Measurements from ENCODE around the gene MEOX2.

Gene MEOX2

GRCh38 chr7:15643000-15643705 lies 43.3 kb downstream of the MEOX2 start:
- Histone ChIP-seq H3K79me1 (replicated peaks; ENCODE audit: low read length, poor library complexity, severe bottlenecking) (no peaks in the 10 kb centered on the region), H2BK120ac (ENCODE audit: low read depth, low read length) (no peak overlapping the region), H3K9me3 (ENCODE audit: control insufficient read depth, low read length) (no peaks in the 10 kb centered on the region), H3K4ac (ENCODE audit: low read depth in 1 of 2, low read length in 2 of 2) (no peak overlapping the region), H3K23ac (ENCODE audit: low read length in 2 of 2) (no peak overlapping the region), H3K27ac (ENCODE audit: low read length, poor library complexity, severe bottlenecking) (no peak overlapping the region), H3K18ac (ENCODE audit: low read depth in 1 of 2, low read length in 2 of 2) (no peak overlapping the region), H3K4me1 (ENCODE audit: control insufficient read depth, insufficient read depth, low read depth, low read length) (peaks cover 10% of the 10 kb centered on the region), H3K4me3 (ENCODE audit: insufficient read depth in 1 of 2, low read depth in 1 of 2, low read length in 2 of 2) (no peak overlapping the region), H3K9ac (ENCODE audit: low read length) (no peak overlapping the region), H3K14ac (ENCODE audit: low read length in 2 of 2) (no peak overlapping the region), H2AFZ (ENCODE audit: low read depth, low read length) (no peak overlapping the region), H2BK12ac (ENCODE audit: low read length in 2 of 2) (no peak overlapping the region), H4K91ac (ENCODE audit: low read length) (no peak overlapping the region), H3K27me3 (ENCODE audit: control insufficient read depth in 1 of 2, insufficient read depth in 1 of 2, low read length in 2 of 2) (no peaks in the 10 kb centered on the region), H4K8ac (ENCODE audit: low read length) (no peak overlapping the region), H3K36me3 (ENCODE audit: control insufficient read depth in 1 of 2, insufficient read depth in 2 of 2, low read depth in 1 of 2, low read length in 2 of 2) (no peaks in the 10 kb centered on the region), H2AK5ac (ENCODE audit: low read length, severe bottlenecking) (no peak overlapping the region), H2BK15ac (ENCODE audit: low read depth, poor library complexity, severe bottlenecking) (peak overlapping the region; percentile 4), H3K4me2 (ENCODE audit: low read length, poor library complexity, severe bottlenecking) (no peak overlapping the region), H2BK5ac (ENCODE audit: low read depth, low read length, poor library complexity, severe bottlenecking) (no peak overlapping the region)
- DNase-seq: no peak
- 86% methylated on average over 3 of the region's 3 CpGs for WGBS

GRCh38 chr7:15628876-15629275 lies 57.6 kb downstream of the MEOX2 start:
- Histone ChIP-seq H3K79me1 (replicated peaks; ENCODE audit: low read length, poor library complexity, severe bottlenecking) (no peaks in the 10 kb centered on the region), H3K27ac (ENCODE audit: low read length, poor library complexity, severe bottlenecking) (no peak overlapping the region), H3K9ac (ENCODE audit: low read length) (peak overlapping the region; percentile 38), H3K9me3 (ENCODE audit: control insufficient read depth, low read length) (no peaks in the 10 kb centered on the region), H3K4me1 (ENCODE audit: control insufficient read depth, insufficient read depth, low read depth, low read length) (no peaks in the 10 kb centered on the region), H2BK15ac (ENCODE audit: low read depth, poor library complexity, severe bottlenecking) (no peak overlapping the region), H2AK5ac (ENCODE audit: low read length, severe bottlenecking) (no peak overlapping the region), H3K27me3 (ENCODE audit: control insufficient read depth in 1 of 2, insufficient read depth in 1 of 2, low read length in 2 of 2) (no peaks in the 10 kb centered on the region), H3K14ac (ENCODE audit: low read length in 2 of 2) (no peak overlapping the region), H3K4me2 (ENCODE audit: low read length, poor library complexity, severe bottlenecking) (no peak overlapping the region), H4K8ac (ENCODE audit: low read length) (no peak overlapping the region), H3K4me3 (ENCODE audit: insufficient read depth in 1 of 2, low read depth in 1 of 2, low read length in 2 of 2) (no peak overlapping the region), H3K4ac (ENCODE audit: low read depth in 1 of 2, low read length in 2 of 2) (no peak overlapping the region), H3K36me3 (ENCODE audit: control insufficient read depth in 1 of 2, insufficient read depth in 2 of 2, low read depth in 1 of 2, low read length in 2 of 2) (no peaks in the 10 kb centered on the region), H3K23ac (ENCODE audit: low read length in 2 of 2) (no peak overlapping the region), H3K18ac (ENCODE audit: low read depth in 1 of 2, low read length in 2 of 2) (no peak overlapping the region), H4K91ac (ENCODE audit: low read length) (no peak overlapping the region), H2BK120ac (ENCODE audit: low read depth, low read length) (no peak overlapping the region), H2AFZ (ENCODE audit: low read depth, low read length) (no peak overlapping the region), H2BK12ac (ENCODE audit: low read length in 2 of 2) (no peak overlapping the region), H2BK5ac (ENCODE audit: low read depth, low read length, poor library complexity, severe bottlenecking) (no peak overlapping the region)
- 86% methylated on average over 1 of the region's 1 CpG for WGBS
- DNase-seq: no peak

GRCh38 chr7:15626041-15626440 lies 60.4 kb downstream of the MEOX2 start:
- no peak for DNase-seq
- Histone ChIP-seq H3K4me3 (ENCODE audit: insufficient read depth in 1 of 2, low read depth in 1 of 2, low read length in 2 of 2) (no peak overlapping the region), H3K4me2 (ENCODE audit: low read length, poor library complexity, severe bottlenecking) (no peak overlapping the region), H3K36me3 (ENCODE audit: control insufficient read depth in 1 of 2, insufficient read depth in 2 of 2, low read depth in 1 of 2, low read length in 2 of 2) (no peaks in the 10 kb centered on the region), H4K8ac (ENCODE audit: low read length) (no peak overlapping the region), H3K4me1 (ENCODE audit: control insufficient read depth, insufficient read depth, low read depth, low read length) (no peaks in the 10 kb centered on the region), H3K4ac (ENCODE audit: low read depth in 1 of 2, low read length in 2 of 2) (no peak overlapping the region), H3K27me3 (ENCODE audit: control insufficient read depth in 1 of 2, insufficient read depth in 1 of 2, low read length in 2 of 2) (no peaks in the 10 kb centered on the region), H4K91ac (ENCODE audit: low read length) (no peak overlapping the region), H3K79me1 (replicated peaks; ENCODE audit: low read length, poor library complexity, severe bottlenecking) (no peaks in the 10 kb centered on the region), H2BK12ac (ENCODE audit: low read length in 2 of 2) (no peak overlapping the region), H3K27ac (ENCODE audit: low read length, poor library complexity, severe bottlenecking) (peak overlapping the region; percentile 34), H3K14ac (ENCODE audit: low read length in 2 of 2) (no peak overlapping the region), H2BK120ac (ENCODE audit: low read depth, low read length) (no peak overlapping the region), H2BK15ac (ENCODE audit: low read depth, poor library complexity, severe bottlenecking) (no peak overlapping the region), H2AFZ (ENCODE audit: low read depth, low read length) (no peak overlapping the region), H3K9ac (ENCODE audit: low read length) (no peak overlapping the region), H2AK5ac (ENCODE audit: low read length, severe bottlenecking) (no peak overlapping the region), H2BK5ac (ENCODE audit: low read depth, low read length, poor library complexity, severe bottlenecking) (no peak overlapping the region), H3K18ac (ENCODE audit: low read depth in 1 of 2, low read length in 2 of 2) (no peak overlapping the region), H3K23ac (ENCODE audit: low read length in 2 of 2) (no peak overlapping the region), H3K9me3 (ENCODE audit: control insufficient read depth, low read length) (no peaks in the 10 kb centered on the region)
- WGBS: 100% methylated on average over 1 of the region's 1 CpG

GRCh38 chr7:15625466-15625865 lies 61.0 kb downstream of the MEOX2 start:
- Histone ChIP-seq H2AFZ (ENCODE audit: low read depth, low read length) (no peak overlapping the region), H3K4ac (ENCODE audit: low read depth in 1 of 2, low read length in 2 of 2) (no peak overlapping the region), H3K23ac (ENCODE audit: low read length in 2 of 2) (no peak overlapping the region), H3K14ac (ENCODE audit: low read length in 2 of 2) (no peak overlapping the region), H3K9me3 (ENCODE audit: control insufficient read depth, low read length) (no peaks in the 10 kb centered on the region), H3K4me3 (ENCODE audit: insufficient read depth in 1 of 2, low read depth in 1 of 2, low read length in 2 of 2) (no peak overlapping the region), H3K27me3 (ENCODE audit: control insufficient read depth in 1 of 2, insufficient read depth in 1 of 2, low read length in 2 of 2) (no peaks in the 10 kb centered on the region), H3K36me3 (ENCODE audit: control insufficient read depth in 1 of 2, insufficient read depth in 2 of 2, low read depth in 1 of 2, low read length in 2 of 2) (no peaks in the 10 kb centered on the region), H2BK12ac (ENCODE audit: low read length in 2 of 2) (no peak overlapping the region), H2BK15ac (ENCODE audit: low read depth, poor library complexity, severe bottlenecking) (no peak overlapping the region), H3K79me1 (replicated peaks; ENCODE audit: low read length, poor library complexity, severe bottlenecking) (no peaks in the 10 kb centered on the region), H2AK5ac (ENCODE audit: low read length, severe bottlenecking) (no peak overlapping the region), H3K27ac (ENCODE audit: low read length, poor library complexity, severe bottlenecking) (no peak overlapping the region), H3K4me1 (ENCODE audit: control insufficient read depth, insufficient read depth, low read depth, low read length) (no peaks in the 10 kb centered on the region), H4K8ac (ENCODE audit: low read length) (no peak overlapping the region), H2BK120ac (ENCODE audit: low read depth, low read length) (no peak overlapping the region), H2BK5ac (ENCODE audit: low read depth, low read length, poor library complexity, severe bottlenecking) (no peak overlapping the region), H4K91ac (ENCODE audit: low read length) (no peak overlapping the region), H3K18ac (ENCODE audit: low read depth in 1 of 2, low read length in 2 of 2) (no peak overlapping the region), H3K9ac (ENCODE audit: low read length) (no peak overlapping the region), H3K4me2 (ENCODE audit: low read length, poor library complexity, severe bottlenecking) (no peak overlapping the region)
- 71% methylated on average over 1 of the region's 1 CpG for WGBS
- DNase-seq: no peak

All from mesenchymal stem cell (in vitro differentiated cells and primary cell).